ENCODE measurements around the gene CA10. TPM values are rescaled to one million over a fixed set of nuclear protein-coding genes. Genes with fewer than 3 reads are reported as not detected.

The CA10 gene
- total RNA-seq, 1 donor from 2014 or later, result 2.2 TPM

DNA sequence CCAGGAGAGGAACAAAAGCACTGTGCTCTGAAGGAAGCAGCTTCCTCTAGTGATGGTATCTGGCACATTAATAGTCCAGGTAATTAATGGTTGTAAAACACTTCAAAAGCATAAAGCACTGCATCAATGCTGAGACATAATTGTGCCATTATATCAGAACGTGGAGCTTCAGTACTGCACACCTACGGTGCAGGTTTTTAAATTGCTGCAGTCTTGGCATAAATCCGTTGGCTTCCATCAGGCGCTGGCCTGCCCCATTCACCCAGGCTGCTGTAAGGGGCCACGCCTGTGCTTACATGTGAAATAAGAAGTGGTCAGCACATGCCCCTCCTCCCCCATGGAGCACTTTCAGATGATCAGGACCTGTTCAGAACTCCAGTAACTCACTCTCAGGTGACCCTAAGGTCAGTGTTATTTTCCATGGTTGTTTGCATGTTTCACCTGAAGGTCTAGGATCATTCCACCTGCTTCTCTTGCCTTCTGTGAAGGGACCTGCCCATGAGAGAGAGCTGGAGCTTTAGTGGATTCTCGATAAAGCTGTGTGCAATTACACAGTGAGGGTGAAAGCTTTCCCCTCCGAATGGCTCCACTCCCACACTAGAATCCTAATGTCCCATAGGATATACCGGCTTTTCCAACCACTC lies 345.3 kb downstream of the CA10 start:
- Mint-ChIP-seq H3K27me3 (peaks cover 5% of the 10 kb centered on the region), H3K36me3 (no peaks in the 10 kb centered on the region), H3K4me3 (no peak overlapping the region), H3K4me1 (ENCODE audit: unreplicated experiment) (peaks cover 4% of the 10 kb centered on the region), H3K27ac (no peak overlapping the region), H3K9me3 (no peaks in the 10 kb centered on the region)
- no peak for DNase-seq (ENCODE audit: extremely low spot score, unreplicated experiment)
- TF ChIP-seq, protein P1, sequence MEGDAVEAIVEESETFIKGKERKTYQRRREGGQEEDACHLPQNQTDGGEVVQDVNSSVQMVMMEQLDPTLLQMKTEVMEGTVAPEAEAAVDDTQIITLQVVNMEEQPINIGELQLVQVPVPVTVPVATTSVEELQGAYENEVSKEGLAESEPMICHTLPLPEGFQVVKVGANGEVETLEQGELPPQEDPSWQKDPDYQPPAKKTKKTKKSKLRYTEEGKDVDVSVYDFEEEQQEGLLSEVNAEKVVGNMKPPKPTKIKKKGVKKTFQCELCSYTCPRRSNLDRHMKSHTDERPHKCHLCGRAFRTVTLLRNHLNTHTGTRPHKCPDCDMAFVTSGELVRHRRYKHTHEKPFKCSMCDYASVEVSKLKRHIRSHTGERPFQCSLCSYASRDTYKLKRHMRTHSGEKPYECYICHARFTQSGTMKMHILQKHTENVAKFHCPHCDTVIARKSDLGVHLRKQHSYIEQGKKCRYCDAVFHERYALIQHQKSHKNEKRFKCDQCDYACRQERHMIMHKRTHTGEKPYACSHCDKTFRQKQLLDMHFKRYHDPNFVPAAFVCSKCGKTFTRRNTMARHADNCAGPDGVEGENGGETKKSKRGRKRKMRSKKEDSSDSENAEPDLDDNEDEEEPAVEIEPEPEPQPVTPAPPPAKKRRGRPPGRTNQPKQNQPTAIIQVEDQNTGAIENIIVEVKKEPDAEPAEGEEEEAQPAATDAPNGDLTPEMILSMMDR (conservative IDR thresholded peaks at IDR 0.05), result no peak

DNA sequence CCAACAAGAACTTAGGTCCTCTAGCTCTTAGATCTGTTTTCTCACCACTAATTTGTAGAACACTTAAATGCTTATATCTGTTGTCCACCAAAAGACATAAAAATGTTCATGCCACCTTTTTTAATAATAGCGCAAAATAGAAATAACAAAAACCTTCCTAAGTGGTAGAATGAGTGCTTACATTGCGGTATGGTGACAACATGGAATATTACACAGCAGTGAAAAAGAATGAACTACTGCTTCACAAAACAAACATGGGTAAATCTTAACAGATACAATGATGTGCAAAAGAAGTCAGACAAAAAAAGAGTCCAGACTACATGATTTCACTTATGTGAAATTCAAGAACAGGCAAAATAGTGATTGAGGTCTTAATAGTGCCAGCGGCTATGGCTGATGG lies 351.1 kb downstream of the CA10 start:
- H3K27me3 Mint-ChIP-seq, result peaks cover 26% of the 10 kb centered on the region
- no peaks in the 10 kb centered on the region for H3K4me1 Mint-ChIP-seq (ENCODE audit: unreplicated experiment)
- TF ChIP-seq, protein P1 (conservative IDR thresholded peaks at IDR 0.05), result no peak
- no peak for DNase-seq (ENCODE audit: extremely low spot score, unreplicated experiment)
- no peaks in the 10 kb centered on the region for H3K36me3 Mint-ChIP-seq
- H3K27ac Mint-ChIP-seq, result no peak overlapping the region
- no peak overlapping the region for H3K4me3 Mint-ChIP-seq
- no peaks in the 10 kb centered on the region for H3K9me3 Mint-ChIP-seq

DNA sequence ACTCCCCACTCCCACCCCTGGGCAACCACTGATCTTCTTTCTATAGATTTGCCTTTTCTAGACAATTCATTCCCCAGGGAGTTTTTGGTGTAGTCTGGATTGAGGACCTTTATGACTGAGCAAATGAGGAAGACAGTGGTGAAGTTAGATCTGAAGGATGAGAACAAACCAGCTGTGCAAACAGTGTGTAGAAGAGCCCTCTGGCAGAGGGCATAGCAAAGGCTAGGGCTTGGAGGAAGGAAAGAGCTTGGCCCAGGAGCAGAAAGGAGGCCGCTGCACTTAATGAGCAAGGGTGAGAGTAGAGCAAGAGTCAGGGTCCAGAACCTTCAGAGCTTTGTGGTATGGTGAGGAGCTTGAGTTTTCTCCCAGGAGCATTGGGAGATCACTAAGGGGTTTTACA lies 352.7 kb downstream of the CA10 start:
- Mint-ChIP-seq H3K27me3 (peaks cover 36% of the 10 kb centered on the region), H3K9me3 (no peaks in the 10 kb centered on the region)

DNA sequence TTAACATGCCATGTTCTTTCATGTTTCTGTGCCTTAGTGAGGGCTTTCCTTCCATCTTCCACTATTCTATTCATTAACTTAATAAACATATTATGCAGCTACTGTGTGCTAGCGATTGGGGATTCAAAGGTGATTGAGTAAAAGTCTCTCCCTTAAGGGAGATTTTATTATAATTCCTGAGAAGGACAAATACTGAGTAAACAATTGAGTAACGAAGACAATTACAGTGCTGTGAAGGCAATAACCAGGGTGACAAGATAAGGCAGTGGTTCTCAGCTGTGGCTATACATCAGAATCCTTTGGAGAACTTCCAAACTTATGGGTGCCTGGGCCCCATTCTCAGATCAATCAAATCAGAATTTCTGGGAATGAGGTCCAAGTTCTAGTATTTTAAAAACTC lies 353.3 kb downstream of the CA10 start:
- no peak overlapping the region for H3K27ac Mint-ChIP-seq
- TF ChIP-seq, protein P1 (conservative IDR thresholded peaks at IDR 0.05), result no peak
- no peaks in the 10 kb centered on the region for H3K4me1 Mint-ChIP-seq (ENCODE audit: unreplicated experiment)
- H3K4me3 Mint-ChIP-seq, result no peak overlapping the region
- no peak for DNase-seq (ENCODE audit: extremely low spot score, unreplicated experiment)
- peaks cover 39% of the 10 kb centered on the region for H3K27me3 Mint-ChIP-seq
- H3K36me3 Mint-ChIP-seq, result no peaks in the 10 kb centered on the region
- H3K9me3 Mint-ChIP-seq, result no peaks in the 10 kb centered on the region

More for the DNA sequence above, 352.7 kb downstream of the CA10 start:
- no peaks in the 10 kb centered on the region for H3K36me3 Mint-ChIP-seq
- no peak overlapping the region for H3K4me3 Mint-ChIP-seq
- TF ChIP-seq, protein P1 (conservative IDR thresholded peaks at IDR 0.05), result no peak
- no peak overlapping the region for H3K27ac Mint-ChIP-seq
- H3K4me1 Mint-ChIP-seq (ENCODE audit: unreplicated experiment), result no peaks in the 10 kb centered on the region
- DNase-seq (ENCODE audit: extremely low spot score, unreplicated experiment), result no peak

DNA sequence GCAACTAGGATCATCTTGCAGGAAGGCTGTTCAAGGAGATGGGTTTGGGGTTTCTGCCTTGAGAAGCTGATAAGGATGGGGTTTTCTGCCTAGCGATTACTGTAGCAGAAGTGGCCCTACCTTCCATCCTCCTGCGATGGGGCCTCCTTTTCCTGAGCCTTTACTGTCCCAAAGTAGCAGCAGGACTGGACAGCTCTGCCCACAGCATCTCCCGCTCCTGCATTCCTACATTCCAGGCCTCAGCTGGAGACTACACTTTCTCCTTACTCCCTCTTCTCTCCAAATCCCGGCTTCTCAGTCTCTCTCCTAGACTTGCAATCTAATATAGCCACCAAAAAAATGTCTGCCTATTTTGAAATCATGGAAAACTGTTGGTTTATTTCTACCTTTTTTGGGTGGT lies 355.4 kb downstream of the CA10 start:
- Mint-ChIP-seq H3K36me3 (no peaks in the 10 kb centered on the region), H3K4me1 (ENCODE audit: unreplicated experiment) (no peaks in the 10 kb centered on the region), H3K9me3 (no peaks in the 10 kb centered on the region), H3K4me3 (no peak overlapping the region), H3K27ac (no peak overlapping the region), H3K27me3 (peaks cover 43% of the 10 kb centered on the region)
- TF ChIP-seq, protein P1 (conservative IDR thresholded peaks at IDR 0.05), result no peak
- DNase-seq (ENCODE audit: extremely low spot score, unreplicated experiment), result no peak

All from type B pancreatic cell (in vitro differentiated cells).